Stomach smooth muscle (tissue), 2 donors: ENCODE data around the gene FAM76B.

Source experiments
- H3K27ac ChIP-seq: one replicate; pipeline ENCODE4 v1.7.0; 2013; ENCODE audit warnings: mild to moderate bottlenecking, low read length, inconsistent platforms
- H3K27me3 ChIP-seq, 2 donors: one replicate each; pipeline ENCODE4 v1.7.0; 2013; ENCODE audit warnings: low read length in 2 of 2; ENCODE audit not compliant: insufficient read depth in 2 of 2, control insufficient read depth in 1 of 2
- H3K36me3 ChIP-seq, 2 donors: one replicate each; pipeline ENCODE4 v1.7.0; 2013; ENCODE audit warnings: low read length in 2 of 2; ENCODE audit not compliant: control insufficient read depth in 2 of 2, insufficient read depth in 2 of 2
- H3K4me1 ChIP-seq: one replicate; pipeline ENCODE4 v1.7.0; 2013; ENCODE audit warnings: low read length; ENCODE audit not compliant: control insufficient read depth, insufficient read depth
- H3K4me3 ChIP-seq, 2 donors: one replicate each; pipeline ENCODE4 v1.7.0; 2013; ENCODE audit warnings: low read length in 2 of 2
- H3K9ac ChIP-seq, 2 donors: one replicate each; pipeline ENCODE4 v1.7.0; 2013; ENCODE audit warnings: low read length in 2 of 2, mild to moderate bottlenecking in 1 of 2
- H3K9me3 ChIP-seq, 2 donors: one replicate each; pipeline ENCODE4 v1.7.0; 2013; ENCODE audit warnings: low read length in 2 of 2; ENCODE audit not compliant: control insufficient read depth in 2 of 2
- donor health status: healthy.
- donor health status: Pancreatic carcinoma.

Gene FAM76B

DNA sequence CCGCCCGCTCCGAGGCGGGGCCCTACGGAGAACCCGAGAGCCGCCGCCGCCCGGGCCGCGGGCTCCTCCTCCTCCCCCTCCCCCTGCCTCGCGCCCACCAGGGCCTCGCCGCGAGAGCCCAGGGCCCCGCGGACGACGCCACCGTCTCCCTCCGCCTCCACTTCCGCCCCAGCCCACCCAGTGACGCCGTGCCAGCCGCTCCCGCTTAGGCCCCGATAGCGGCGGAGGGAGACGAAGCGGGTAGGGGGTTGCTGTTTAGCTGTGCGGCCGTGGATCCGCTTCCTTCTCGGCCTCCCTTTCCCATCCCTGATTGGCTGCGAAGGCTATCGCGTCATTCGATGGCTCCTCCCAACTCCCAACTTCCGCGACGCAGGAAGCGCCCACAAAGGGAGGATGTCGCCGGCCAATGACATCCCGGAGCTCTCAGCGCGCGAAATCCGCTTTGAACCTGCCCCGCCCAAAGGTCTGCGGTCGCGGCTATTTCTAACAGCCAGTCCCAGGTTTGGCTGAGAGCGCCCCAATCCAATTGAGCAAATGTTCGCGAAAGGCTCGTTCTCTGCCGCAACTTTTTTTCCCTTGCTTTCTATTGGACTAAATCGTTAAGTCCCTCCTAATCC, at the start of gene FAM76B:
Gene FAM76B, minus strand, starts transcription at position 277 of the 617 bp plus-strand sequence. CDS start 304 bp downstream, outside the sequence.
- H3K9me3 ChIP-seq = no peaks in the 10 kb centered on the region
- H3K27ac ChIP-seq = peak within 1 kb of the TSS; percentile 96
- H3K4me1 ChIP-seq = peaks cover 10% of the 10 kb centered on the region
- H3K9ac ChIP-seq = peak within 1 kb of the TSS; percentile 95 to 96
- peak within 1 kb of the TSS; percentile 91 to 94 for H3K4me3 ChIP-seq
- no peaks in the 10 kb centered on the region for H3K27me3 ChIP-seq
- H3K36me3 ChIP-seq = peaks cover 14 to 17% of the 10 kb centered on the region in 2 donors

DNA sequence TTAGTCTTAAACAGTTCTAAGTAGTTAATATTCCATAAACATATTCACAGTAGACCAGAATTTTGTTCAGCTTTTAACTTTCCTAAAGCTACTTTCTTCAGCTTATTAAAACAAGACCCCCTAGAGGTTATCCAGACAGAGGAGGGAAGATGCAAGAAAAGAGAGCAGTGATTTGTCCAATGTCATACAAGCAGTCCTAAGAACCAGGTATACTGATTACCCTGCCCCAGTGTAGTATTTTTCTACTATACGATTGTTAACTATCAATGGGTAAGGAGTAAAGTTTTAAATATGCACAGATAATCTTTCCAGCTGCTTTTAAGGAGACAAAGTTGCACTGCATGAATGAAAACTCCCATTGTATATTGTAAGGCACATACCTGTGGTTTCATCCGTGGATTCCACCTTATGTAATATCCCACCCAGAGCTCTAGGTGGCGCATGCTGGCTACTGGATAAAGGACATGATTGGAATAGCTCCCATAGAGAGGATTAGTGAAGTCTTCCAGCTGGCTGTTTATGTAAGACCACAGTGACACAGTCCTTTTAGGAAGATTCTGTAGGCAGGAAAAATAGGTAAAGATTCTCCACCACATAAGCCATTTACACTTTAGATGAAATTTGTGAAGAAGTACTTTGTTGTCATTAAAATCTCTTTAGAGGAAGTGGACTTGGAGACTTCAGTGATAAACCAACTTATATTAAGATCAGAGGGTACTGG, 46.3 kb upstream of the FAM76B start:
- Histone ChIP-seq H3K9ac (no peak overlapping the region), H3K4me3 (no peak overlapping the region), H3K4me1 (no peaks in the 10 kb centered on the region), H3K27ac (no peak overlapping the region), H3K9me3 (no peaks in the 10 kb centered on the region), H3K27me3 (no peaks in the 10 kb centered on the region), H3K36me3 (peaks cover 3 to 21% of the 10 kb centered on the region in 2 donors)

DNA sequence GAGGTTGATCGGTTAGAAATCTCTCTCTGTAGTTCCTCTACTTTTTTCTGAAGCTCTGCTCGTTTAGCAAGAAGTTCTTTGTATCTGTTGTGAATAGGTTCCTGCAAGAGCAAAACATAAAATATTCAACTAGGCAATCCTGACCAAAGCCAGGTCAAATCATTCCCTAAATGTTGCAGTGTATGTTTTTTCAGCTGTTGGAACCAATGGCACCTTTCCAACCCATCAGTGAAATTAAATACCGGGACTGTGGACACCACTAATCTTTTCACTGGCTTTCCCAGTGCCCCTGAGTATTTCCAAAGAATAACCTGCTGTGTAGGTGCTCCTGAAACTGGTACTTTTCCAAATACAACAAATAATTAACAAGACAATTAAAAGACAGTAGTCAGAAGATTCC, 45.8 kb upstream of the FAM76B start:
- no peaks in the 10 kb centered on the region for H3K27me3 ChIP-seq
- no peaks in the 10 kb centered on the region for H3K4me1 ChIP-seq
- H3K9ac ChIP-seq = no peak overlapping the region
- no peaks in the 10 kb centered on the region for H3K9me3 ChIP-seq
- no peak overlapping the region for H3K27ac ChIP-seq
- H3K4me3 ChIP-seq = no peak overlapping the region
- peaks cover 3 to 23% of the 10 kb centered on the region in 2 donors for H3K36me3 ChIP-seq

DNA sequence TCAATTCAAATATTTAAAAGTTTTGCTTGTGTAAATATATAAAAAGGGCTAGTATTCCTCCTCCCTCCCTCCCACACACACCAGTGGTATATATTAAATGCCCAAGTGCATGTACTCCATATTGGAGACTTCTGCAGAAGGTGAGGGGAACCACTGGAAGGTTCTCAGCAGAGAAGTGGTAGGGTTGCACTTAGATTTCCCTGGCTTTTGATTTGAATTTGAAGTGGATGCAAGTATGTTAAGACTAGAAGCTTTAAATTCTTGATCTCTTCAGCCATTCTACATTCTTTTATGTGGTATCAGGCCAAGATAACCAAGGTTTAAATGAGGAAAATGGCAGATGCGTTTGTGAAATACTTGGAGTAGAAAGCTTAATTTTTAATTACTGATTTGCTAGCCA, 43.8 kb upstream of the FAM76B start:
- Histone ChIP-seq H3K27ac (no peak overlapping the region), H3K27me3 (no peaks in the 10 kb centered on the region), H3K4me3 (no peak overlapping the region), H3K4me1 (no peaks in the 10 kb centered on the region), H3K9me3 (no peaks in the 10 kb centered on the region), H3K36me3 (peaks cover 10 to 23% of the 10 kb centered on the region in 2 donors), H3K9ac (no peak overlapping the region)

DNA sequence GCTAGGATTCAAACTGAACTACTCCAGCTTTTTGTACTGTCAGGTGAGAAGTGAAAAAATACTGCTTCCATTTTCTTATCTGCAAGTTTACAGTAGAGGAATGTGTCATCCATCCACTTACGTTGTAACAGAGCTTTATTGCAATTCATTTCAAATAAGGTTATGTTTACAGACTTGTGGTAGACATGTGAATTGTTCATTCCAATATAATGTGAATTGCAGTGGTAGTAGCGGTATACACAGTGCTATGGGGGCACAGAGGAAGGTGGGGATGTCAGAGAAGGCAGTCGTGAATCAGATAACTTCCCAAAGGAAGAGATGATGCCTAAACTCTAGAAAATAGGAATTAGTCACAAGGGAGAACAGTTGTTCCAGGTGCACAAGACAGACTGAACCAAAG, 43.2 kb upstream of the FAM76B start:
- Histone ChIP-seq H3K36me3 (peaks cover 10 to 23% of the 10 kb centered on the region in 2 donors), H3K4me3 (no peak overlapping the region), H3K9ac (no peak overlapping the region), H3K27ac (no peak overlapping the region), H3K4me1 (no peaks in the 10 kb centered on the region), H3K27me3 (no peaks in the 10 kb centered on the region), H3K9me3 (no peaks in the 10 kb centered on the region)

DNA sequence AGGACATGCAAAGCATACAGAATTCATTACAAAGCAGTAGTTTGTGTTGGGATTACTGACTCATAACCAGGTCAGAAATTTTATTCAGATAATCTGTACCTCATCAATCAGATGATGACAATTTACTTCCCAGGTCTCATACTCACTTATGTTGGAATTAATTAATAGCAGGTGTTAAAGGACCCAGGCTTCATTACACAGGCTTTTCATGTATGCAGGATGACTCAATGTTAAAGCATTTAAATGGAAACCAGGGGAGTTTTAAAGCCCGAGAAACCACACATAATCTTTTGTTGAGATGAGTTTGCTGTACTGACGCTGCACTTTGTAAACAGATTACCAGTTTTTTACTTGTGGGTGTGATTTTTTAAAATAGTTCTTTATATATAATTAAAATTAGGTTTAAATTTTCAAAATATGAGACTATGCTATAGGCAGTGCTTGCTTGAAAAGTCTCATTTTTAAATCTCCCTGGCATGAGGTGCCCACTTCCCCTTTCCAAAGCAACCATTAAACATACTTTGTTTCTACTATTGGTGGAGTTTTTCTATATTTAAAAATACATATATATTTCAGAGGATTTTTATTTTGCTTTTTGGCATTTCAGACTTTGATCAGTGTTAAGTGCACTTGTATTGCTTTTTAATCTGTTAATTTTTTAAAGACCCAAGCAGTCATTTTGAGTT, 41.8 kb upstream of the FAM76B start:
- Histone ChIP-seq H3K9ac (no peak overlapping the region), H3K9me3 (no peaks in the 10 kb centered on the region)

DNA sequence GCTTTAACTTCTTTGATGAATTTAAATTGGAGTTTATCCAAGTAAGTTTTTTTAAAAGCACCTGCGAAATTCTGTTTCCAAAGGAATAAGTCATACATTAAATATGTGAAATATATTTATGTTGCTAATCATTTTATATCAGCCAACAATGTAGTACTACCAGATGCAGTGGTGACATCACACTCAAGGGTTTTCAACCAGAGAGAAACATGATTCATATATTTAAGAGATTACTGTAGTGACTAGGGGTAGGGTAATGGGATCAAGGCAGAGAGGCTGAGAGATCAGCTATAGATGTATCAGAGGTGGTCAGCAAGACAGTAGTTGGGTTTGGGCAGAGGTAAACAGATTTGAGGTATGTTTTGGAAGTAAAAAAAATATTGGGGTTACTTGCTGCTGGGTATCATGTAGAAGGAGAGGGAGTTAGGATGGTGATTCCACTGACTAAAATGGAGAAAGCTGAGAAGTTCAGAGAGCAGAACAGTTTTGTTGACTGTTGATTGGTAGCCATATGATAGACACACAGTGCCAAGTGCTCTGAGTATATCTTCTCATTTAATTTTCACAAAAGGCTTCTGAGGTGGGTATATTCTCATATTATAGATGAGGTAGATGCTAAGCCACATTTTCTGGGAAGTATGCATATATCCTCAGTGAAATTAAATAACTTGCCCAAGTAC, 40.1 kb upstream of the FAM76B start:
- Histone ChIP-seq H3K9ac (no peak overlapping the region), H3K4me1 (no peaks in the 10 kb centered on the region), H3K36me3 (peaks cover 16 to 22% of the 10 kb centered on the region in 2 donors), H3K27ac (no peak overlapping the region), H3K9me3 (no peaks in the 10 kb centered on the region), H3K27me3 (no peaks in the 10 kb centered on the region), H3K4me3 (no peak overlapping the region)

More for the DNA sequence above, 41.8 kb upstream of the FAM76B start:
- no peaks in the 10 kb centered on the region for H3K4me1 ChIP-seq
- H3K4me3 ChIP-seq = no peak overlapping the region
- no peaks in the 10 kb centered on the region for H3K27me3 ChIP-seq
- H3K36me3 ChIP-seq = peaks cover 13 to 23% of the 10 kb centered on the region in 2 donors
- H3K27ac ChIP-seq = no peak overlapping the region

DNA sequence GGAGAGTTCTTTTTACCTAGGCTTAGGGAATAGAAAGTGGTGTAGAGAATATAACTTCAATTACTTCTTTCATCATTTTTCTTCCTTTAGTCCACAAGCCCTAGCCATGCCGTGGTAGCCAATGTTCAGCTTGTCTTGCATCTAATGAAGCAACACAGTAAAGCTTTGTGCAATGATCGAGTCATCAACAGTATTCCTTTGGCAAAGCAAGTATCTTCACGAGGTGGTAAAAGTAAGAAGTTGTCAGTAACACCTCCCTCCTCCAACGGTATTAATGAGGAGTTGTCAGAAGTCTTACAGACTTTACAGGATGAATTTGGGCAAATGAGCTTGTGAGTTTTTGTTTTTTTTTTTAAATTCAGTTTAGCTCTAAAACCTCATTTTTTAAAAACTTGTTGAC, 38.1 kb upstream of the FAM76B start:
- H3K27ac ChIP-seq = no peak overlapping the region
- H3K27me3 ChIP-seq = no peaks in the 10 kb centered on the region
- no peak overlapping the region for H3K4me3 ChIP-seq
- H3K36me3 ChIP-seq = peaks cover 13 to 19% of the 10 kb centered on the region in 2 donors
- no peak overlapping the region for H3K9ac ChIP-seq
- no peaks in the 10 kb centered on the region for H3K4me1 ChIP-seq
- H3K9me3 ChIP-seq = no peaks in the 10 kb centered on the region

DNA sequence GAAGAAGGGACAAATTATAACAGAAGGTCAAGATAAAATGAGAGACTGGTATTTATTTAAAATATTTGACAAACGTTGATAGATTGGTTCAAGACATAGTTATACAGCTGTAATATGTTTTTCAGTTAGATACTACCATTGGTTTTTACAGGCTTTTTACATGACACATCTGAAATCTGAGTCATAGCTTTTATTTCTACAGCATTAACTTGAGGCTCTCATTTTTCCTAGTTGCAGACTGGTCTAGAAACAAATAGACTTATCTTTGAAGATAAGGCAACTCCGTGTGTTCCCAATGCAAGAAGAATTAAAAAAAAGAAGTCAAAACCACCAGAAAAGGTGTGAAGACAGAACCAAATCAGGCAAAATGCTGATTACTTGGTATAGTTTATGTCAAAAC, 32.1 kb upstream of the FAM76B start:
- Histone ChIP-seq H3K27me3 (no peaks in the 10 kb centered on the region), H3K9ac (no peak overlapping the region), H3K9me3 (no peaks in the 10 kb centered on the region), H3K36me3 (peaks cover 4 to 15% of the 10 kb centered on the region in 2 donors), H3K27ac (no peak overlapping the region), H3K4me3 (no peak overlapping the region), H3K4me1 (no peaks in the 10 kb centered on the region)

DNA sequence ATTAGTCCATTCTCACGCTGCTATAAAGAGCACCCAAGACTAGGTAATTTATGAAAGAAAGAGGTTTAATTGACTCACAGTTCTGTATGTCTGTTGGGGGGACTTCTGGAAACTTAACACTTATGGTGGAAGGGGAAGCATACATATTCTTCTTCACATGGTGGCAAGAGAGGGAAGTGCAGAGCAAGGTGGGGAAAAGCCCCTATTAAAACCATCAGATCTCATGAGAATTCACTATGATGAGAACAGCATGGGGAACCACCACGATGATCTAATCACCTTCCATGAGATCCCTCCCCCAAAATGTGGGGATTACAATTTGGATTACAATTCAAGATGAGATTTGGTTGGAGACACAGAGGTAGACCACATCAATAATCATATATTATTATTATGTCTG, 26.5 kb upstream of the FAM76B start:
- Histone ChIP-seq H3K27ac (no peak overlapping the region), H3K9ac (no peak overlapping the region), H3K27me3 (no peaks in the 10 kb centered on the region), H3K4me3 (no peak overlapping the region), H3K9me3 (no peaks in the 10 kb centered on the region), H3K4me1 (no peaks in the 10 kb centered on the region), H3K36me3 (peaks cover 6 to 8% of the 10 kb centered on the region in 2 donors)
